Neural cell (in vitro differentiated cells): ENCODE data around the gene FBXO5.
A peak's percentile ranks its signal among the peaks of the same experiment; 100 is the strongest.

Experiments used
- EP300 ChIP-seq: fragments of 450-650 bp; conservative IDR thresholded peaks from 2 replicates; pipeline ENCODE4 v1.6.1; 2014; ENCODE audit warnings: antibody characterized with exemption, mild to moderate bottlenecking, moderate library complexity; ENCODE audit not compliant: poor library complexity, severe bottlenecking
- EZH2 ChIP-seq: fragments of 200-600, 300-800 bp; shearing (Covaris generic), sonication (generic); IDR thresholded peaks from 2 replicates; pipeline ENCODE4 v1.6.1; 2014; ENCODE audit warnings: antibody characterized with exemption, low read length, borderline replicate concordance, mild to moderate bottlenecking; ENCODE audit not compliant: insufficient read depth, poor library complexity, severe bottlenecking
- MXI1 ChIP-seq: fragments of 450-650 bp; conservative IDR thresholded peaks from 2 replicates; pipeline ENCODE4 v1.6.1; 2014; ENCODE audit warnings: antibody characterized with exemption, mild to moderate bottlenecking; ENCODE audit not compliant: poor library complexity, severe bottlenecking
- POLR2AphosphoS5 ChIP-seq: IDR thresholded peaks from 2 replicates; pipeline ENCODE4 v1.6.1; 2012
- SMC3 ChIP-seq: fragments of 450-650 bp; conservative IDR thresholded peaks from 2 replicates; pipeline ENCODE4 v1.6.1; 2014; ENCODE audit warnings: antibody characterized with exemption, mild to moderate bottlenecking, moderate library complexity; ENCODE audit not compliant: poor library complexity
- TAF1 ChIP-seq: IDR thresholded peaks from 2 replicates; pipeline ENCODE4 v1.6.1; 2012; ENCODE audit warnings: low read depth
- TF ChIP-seq, protein P1 (sequence below): fragments of 450-650 bp; IDR thresholded peaks from 2 replicates; pipeline ENCODE4 v1.5.1; 2014; ENCODE audit warnings: antibody characterized with exemption, mild to moderate bottlenecking, moderate library complexity; ENCODE audit not compliant: poor library complexity, severe bottlenecking

DNA sequence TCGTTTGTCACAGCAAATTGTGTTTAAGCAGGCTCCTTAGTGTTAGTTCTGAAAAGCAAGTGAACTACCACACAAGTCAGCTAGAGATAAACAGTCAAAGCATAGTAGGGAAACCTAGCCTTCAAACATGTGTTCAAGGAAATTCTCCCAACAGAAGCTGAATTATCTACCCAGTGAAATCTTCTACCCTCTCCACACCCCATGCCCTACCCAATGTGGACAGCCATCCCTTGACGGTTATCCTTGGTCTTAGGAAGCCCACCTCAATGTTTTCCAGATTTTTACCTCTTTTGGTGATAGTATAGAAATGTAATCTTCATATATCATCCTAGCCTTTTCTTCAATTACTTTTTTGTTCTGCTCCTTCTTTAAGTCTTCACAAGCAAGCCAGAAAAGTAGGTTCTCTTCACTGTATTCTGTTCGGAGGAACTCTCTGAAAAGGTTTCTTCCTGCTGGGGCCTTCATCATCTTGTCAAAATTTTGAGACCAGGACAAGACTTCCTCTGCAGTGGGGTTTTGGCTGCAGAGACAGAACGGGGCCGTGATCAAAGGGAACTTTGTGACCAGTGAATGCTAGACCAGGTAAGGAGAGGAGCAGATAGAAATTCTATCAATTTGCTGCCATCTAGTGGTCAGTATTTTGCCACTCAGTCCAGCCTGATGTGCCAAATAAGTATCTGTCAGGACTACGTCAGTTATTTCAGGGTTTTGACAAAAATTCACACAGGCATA, 41.3 kb upstream of the FBXO5 start:
- no peak for TF ChIP-seq EP300
- TF ChIP-seq, protein P1, sequence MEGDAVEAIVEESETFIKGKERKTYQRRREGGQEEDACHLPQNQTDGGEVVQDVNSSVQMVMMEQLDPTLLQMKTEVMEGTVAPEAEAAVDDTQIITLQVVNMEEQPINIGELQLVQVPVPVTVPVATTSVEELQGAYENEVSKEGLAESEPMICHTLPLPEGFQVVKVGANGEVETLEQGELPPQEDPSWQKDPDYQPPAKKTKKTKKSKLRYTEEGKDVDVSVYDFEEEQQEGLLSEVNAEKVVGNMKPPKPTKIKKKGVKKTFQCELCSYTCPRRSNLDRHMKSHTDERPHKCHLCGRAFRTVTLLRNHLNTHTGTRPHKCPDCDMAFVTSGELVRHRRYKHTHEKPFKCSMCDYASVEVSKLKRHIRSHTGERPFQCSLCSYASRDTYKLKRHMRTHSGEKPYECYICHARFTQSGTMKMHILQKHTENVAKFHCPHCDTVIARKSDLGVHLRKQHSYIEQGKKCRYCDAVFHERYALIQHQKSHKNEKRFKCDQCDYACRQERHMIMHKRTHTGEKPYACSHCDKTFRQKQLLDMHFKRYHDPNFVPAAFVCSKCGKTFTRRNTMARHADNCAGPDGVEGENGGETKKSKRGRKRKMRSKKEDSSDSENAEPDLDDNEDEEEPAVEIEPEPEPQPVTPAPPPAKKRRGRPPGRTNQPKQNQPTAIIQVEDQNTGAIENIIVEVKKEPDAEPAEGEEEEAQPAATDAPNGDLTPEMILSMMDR: peak; percentile 71
- no peak for TF ChIP-seq EZH2
- TF ChIP-seq TAF1: no peak
- peak; percentile 60 for TF ChIP-seq SMC3
- no peak for TF ChIP-seq MXI1
- no peak for TF ChIP-seq POLR2AphosphoS5
